Measurements from ENCODE around the gene FAM118B.

FAM118B gene

GRCh38 chr11:126288237-126288636 is 76.7 kb downstream of the FAM118B start:
- H2AK5ac ChIP-seq (ENCODE audit: low read length, severe bottlenecking) = no peak overlapping the region
- H2BK15ac ChIP-seq (ENCODE audit: low read depth, poor library complexity, severe bottlenecking) = no peak overlapping the region
- H3K9ac ChIP-seq (ENCODE audit: low read length) = no peak overlapping the region
- no peak for DNase-seq
- H3K4me1 ChIP-seq (ENCODE audit: control insufficient read depth, insufficient read depth, low read depth, low read length) = peaks cover 10% of the 10 kb centered on the region
- H3K18ac ChIP-seq (ENCODE audit: low read depth in 1 of 2, low read length in 2 of 2) = no peak overlapping the region
- H3K4ac ChIP-seq (ENCODE audit: low read depth in 1 of 2, low read length in 2 of 2) = no peak overlapping the region
- peaks cover 11% of the 10 kb centered on the region for H3K79me1 ChIP-seq (replicated peaks; ENCODE audit: low read length, poor library complexity, severe bottlenecking)
- H2BK5ac ChIP-seq (ENCODE audit: low read depth, low read length, poor library complexity, severe bottlenecking) = no peak overlapping the region
- no peaks in the 10 kb centered on the region for H3K27me3 ChIP-seq (ENCODE audit: control insufficient read depth in 1 of 2, insufficient read depth in 1 of 2, low read length in 2 of 2)
- H4K8ac ChIP-seq (ENCODE audit: low read length) = no peak overlapping the region
- 84% methylated on average over 4 of the region's 6 CpGs for WGBS
- H2BK120ac ChIP-seq (ENCODE audit: low read depth, low read length) = no peak overlapping the region
- no peak overlapping the region for H2AFZ ChIP-seq (ENCODE audit: low read depth, low read length)
- H3K36me3 ChIP-seq (ENCODE audit: control insufficient read depth in 1 of 2, insufficient read depth in 2 of 2, low read depth in 1 of 2, low read length in 2 of 2) = peaks cover 26 to 46% of the 10 kb centered on the region in 2 experiments
- H3K4me3 ChIP-seq (ENCODE audit: insufficient read depth in 1 of 2, low read depth in 1 of 2, low read length in 2 of 2) = no peak overlapping the region
- H3K23ac ChIP-seq (ENCODE audit: low read length in 2 of 2) = no peak overlapping the region
- no peak overlapping the region for H3K14ac ChIP-seq (ENCODE audit: low read length in 2 of 2)
- no peak overlapping the region for H2BK12ac ChIP-seq (ENCODE audit: low read length in 2 of 2)
- no peak overlapping the region for H3K4me2 ChIP-seq (ENCODE audit: low read length, poor library complexity, severe bottlenecking)
- H3K9me3 ChIP-seq (ENCODE audit: control insufficient read depth, low read length) = no peaks in the 10 kb centered on the region
- no peak overlapping the region for H4K91ac ChIP-seq (ENCODE audit: low read length)
- H3K27ac ChIP-seq (ENCODE audit: low read length, poor library complexity, severe bottlenecking) = no peak overlapping the region

- 93% methylated on average over 12 of the region's 12 CpGs for WGBS
- Histone ChIP-seq H3K9me3 (ENCODE audit: control insufficient read depth, low read length) (no peaks in the 10 kb centered on the region), H2BK120ac (ENCODE audit: low read depth, low read length) (no peak overlapping the region), H3K4me2 (ENCODE audit: low read length, poor library complexity, severe bottlenecking) (no peak overlapping the region), H3K4ac (ENCODE audit: low read depth in 1 of 2, low read length in 2 of 2) (no peak overlapping the region), H3K27ac (ENCODE audit: low read length, poor library complexity, severe bottlenecking) (no peak overlapping the region), H2BK12ac (ENCODE audit: low read length in 2 of 2) (no peak overlapping the region), H3K4me3 (ENCODE audit: insufficient read depth in 1 of 2, low read depth in 1 of 2, low read length in 2 of 2) (no peak overlapping the region), H3K36me3 (ENCODE audit: control insufficient read depth in 1 of 2, insufficient read depth in 2 of 2, low read depth in 1 of 2, low read length in 2 of 2) (peaks cover 31 to 63% of the 10 kb centered on the region in 2 experiments), H3K23ac (ENCODE audit: low read length in 2 of 2) (no peak overlapping the region), H4K8ac (ENCODE audit: low read length) (no peak overlapping the region), H3K27me3 (ENCODE audit: control insufficient read depth in 1 of 2, insufficient read depth in 1 of 2, low read length in 2 of 2) (no peaks in the 10 kb centered on the region), H3K14ac (ENCODE audit: low read length in 2 of 2) (no peak overlapping the region), H2AK5ac (ENCODE audit: low read length, severe bottlenecking) (no peak overlapping the region), H2BK5ac (ENCODE audit: low read depth, low read length, poor library complexity, severe bottlenecking) (no peak overlapping the region), H3K9ac (ENCODE audit: low read length) (no peak overlapping the region), H3K18ac (ENCODE audit: low read depth in 1 of 2, low read length in 2 of 2) (no peak overlapping the region), H2BK15ac (ENCODE audit: low read depth, poor library complexity, severe bottlenecking) (no peak overlapping the region), H3K79me1 (replicated peaks; ENCODE audit: low read length, poor library complexity, severe bottlenecking) (peaks cover 14% of the 10 kb centered on the region), H2AFZ (ENCODE audit: low read depth, low read length) (no peak overlapping the region), H4K91ac (ENCODE audit: low read length) (no peak overlapping the region), H3K4me1 (ENCODE audit: control insufficient read depth, insufficient read depth, low read depth, low read length) (no peaks in the 10 kb centered on the region)
- no peak for DNase-seq
Measured at GRCh38 chr11:126290887-126291286, 79.3 kb downstream of the FAM118B start.

- no peak overlapping the region for H3K9ac ChIP-seq (ENCODE audit: low read length)
- H2BK12ac ChIP-seq (ENCODE audit: low read length in 2 of 2) = no peak overlapping the region
- no peaks in the 10 kb centered on the region for H3K9me3 ChIP-seq (ENCODE audit: control insufficient read depth, low read length)
- H3K4me3 ChIP-seq (ENCODE audit: insufficient read depth in 1 of 2, low read depth in 1 of 2, low read length in 2 of 2) = no peak overlapping the region
- no peaks in the 10 kb centered on the region for H3K27me3 ChIP-seq (ENCODE audit: control insufficient read depth in 1 of 2, insufficient read depth in 1 of 2, low read length in 2 of 2)
- no peak overlapping the region for H2BK15ac ChIP-seq (ENCODE audit: low read depth, poor library complexity, severe bottlenecking)
- no peak overlapping the region for H3K27ac ChIP-seq (ENCODE audit: low read length, poor library complexity, severe bottlenecking)
- H4K8ac ChIP-seq (ENCODE audit: low read length) = no peak overlapping the region
- H2AK5ac ChIP-seq (ENCODE audit: low read length, severe bottlenecking) = no peak overlapping the region
- no peak overlapping the region for H3K23ac ChIP-seq (ENCODE audit: low read length in 2 of 2)
- no peak overlapping the region for H3K4me2 ChIP-seq (ENCODE audit: low read length, poor library complexity, severe bottlenecking)
- no peak overlapping the region for H2AFZ ChIP-seq (ENCODE audit: low read depth, low read length)
- H2BK5ac ChIP-seq (ENCODE audit: low read depth, low read length, poor library complexity, severe bottlenecking) = no peak overlapping the region
- no peak overlapping the region for H4K91ac ChIP-seq (ENCODE audit: low read length)
- H3K14ac ChIP-seq (ENCODE audit: low read length in 2 of 2) = no peak overlapping the region
- peaks cover 31 to 53% of the 10 kb centered on the region in 2 experiments for H3K36me3 ChIP-seq (ENCODE audit: control insufficient read depth in 1 of 2, insufficient read depth in 2 of 2, low read depth in 1 of 2, low read length in 2 of 2)
- WGBS = 94% methylated on average over 5 of the region's 5 CpGs
- no peaks in the 10 kb centered on the region for H3K4me1 ChIP-seq (ENCODE audit: control insufficient read depth, insufficient read depth, low read depth, low read length)
- H2BK120ac ChIP-seq (ENCODE audit: low read depth, low read length) = no peak overlapping the region
- H3K4ac ChIP-seq (ENCODE audit: low read depth in 1 of 2, low read length in 2 of 2) = no peak overlapping the region
- H3K18ac ChIP-seq (ENCODE audit: low read depth in 1 of 2, low read length in 2 of 2) = no peak overlapping the region
- no peak for DNase-seq
- H3K79me1 ChIP-seq (replicated peaks; ENCODE audit: low read length, poor library complexity, severe bottlenecking) = peaks cover 8% of the 10 kb centered on the region
Measured at GRCh38 chr11:126293726-126294125, 82.1 kb downstream of the FAM118B start.

- H3K4me3 ChIP-seq (ENCODE audit: insufficient read depth in 1 of 2, low read depth in 1 of 2, low read length in 2 of 2) = no peak overlapping the region
- no peak overlapping the region for H3K4ac ChIP-seq (ENCODE audit: low read depth in 1 of 2, low read length in 2 of 2)
- H2BK12ac ChIP-seq (ENCODE audit: low read length in 2 of 2) = no peak overlapping the region
Measured at GRCh38 chr11:126297004-126297403, 85.4 kb downstream of the FAM118B start.

More at GRCh38 chr11:126297004-126297403, 85.4 kb downstream of the FAM118B start:
- Histone ChIP-seq H3K23ac (ENCODE audit: low read length in 2 of 2) (no peak overlapping the region), H4K8ac (ENCODE audit: low read length) (no peak overlapping the region), H3K18ac (ENCODE audit: low read depth in 1 of 2, low read length in 2 of 2) (no peak overlapping the region), H3K27ac (ENCODE audit: low read length, poor library complexity, severe bottlenecking) (no peak overlapping the region), H3K36me3 (ENCODE audit: control insufficient read depth in 1 of 2, insufficient read depth in 2 of 2, low read depth in 1 of 2, low read length in 2 of 2) (peaks cover 15 to 28% of the 10 kb centered on the region in 2 experiments), H3K79me1 (replicated peaks; ENCODE audit: low read length, poor library complexity, severe bottlenecking) (peaks cover 9% of the 10 kb centered on the region), H3K27me3 (ENCODE audit: control insufficient read depth in 1 of 2, insufficient read depth in 1 of 2, low read length in 2 of 2) (no peaks in the 10 kb centered on the region), H4K91ac (ENCODE audit: low read length) (no peak overlapping the region), H3K14ac (ENCODE audit: low read length in 2 of 2) (no peak overlapping the region), H3K9ac (ENCODE audit: low read length) (no peak overlapping the region), H2AK5ac (ENCODE audit: low read length, severe bottlenecking) (no peak overlapping the region), H2BK15ac (ENCODE audit: low read depth, poor library complexity, severe bottlenecking) (no peak overlapping the region), H3K9me3 (ENCODE audit: control insufficient read depth, low read length) (no peaks in the 10 kb centered on the region), H3K4me2 (ENCODE audit: low read length, poor library complexity, severe bottlenecking) (no peak overlapping the region), H2BK5ac (ENCODE audit: low read depth, low read length, poor library complexity, severe bottlenecking) (no peak overlapping the region), H2AFZ (ENCODE audit: low read depth, low read length) (no peak overlapping the region), H3K4me1 (ENCODE audit: control insufficient read depth, insufficient read depth, low read depth, low read length) (no peaks in the 10 kb centered on the region), H2BK120ac (ENCODE audit: low read depth, low read length) (no peak overlapping the region)
- no peak for DNase-seq
- WGBS = 97% methylated on average over 2 of the region's 2 CpGs
